HG02571 (cell line): ENCODE measurements around the gene LLGL2.
"Not testable (repeated sequence)": the region's sequence is repeated elsewhere in the genome, so short reads cannot be mapped to it uniquely, and the experiment has no call there.

ENCODE experiments used
- ATAC-seq: cut with Tn5 transposase; IDR thresholded peaks from one replicate; pipeline ENCODE4 v1.9.1; 2021; ENCODE audit warnings: mild to moderate bottlenecking, moderate library complexity; ENCODE audit not compliant: unreplicated experiment

The LLGL2 gene, protein sequence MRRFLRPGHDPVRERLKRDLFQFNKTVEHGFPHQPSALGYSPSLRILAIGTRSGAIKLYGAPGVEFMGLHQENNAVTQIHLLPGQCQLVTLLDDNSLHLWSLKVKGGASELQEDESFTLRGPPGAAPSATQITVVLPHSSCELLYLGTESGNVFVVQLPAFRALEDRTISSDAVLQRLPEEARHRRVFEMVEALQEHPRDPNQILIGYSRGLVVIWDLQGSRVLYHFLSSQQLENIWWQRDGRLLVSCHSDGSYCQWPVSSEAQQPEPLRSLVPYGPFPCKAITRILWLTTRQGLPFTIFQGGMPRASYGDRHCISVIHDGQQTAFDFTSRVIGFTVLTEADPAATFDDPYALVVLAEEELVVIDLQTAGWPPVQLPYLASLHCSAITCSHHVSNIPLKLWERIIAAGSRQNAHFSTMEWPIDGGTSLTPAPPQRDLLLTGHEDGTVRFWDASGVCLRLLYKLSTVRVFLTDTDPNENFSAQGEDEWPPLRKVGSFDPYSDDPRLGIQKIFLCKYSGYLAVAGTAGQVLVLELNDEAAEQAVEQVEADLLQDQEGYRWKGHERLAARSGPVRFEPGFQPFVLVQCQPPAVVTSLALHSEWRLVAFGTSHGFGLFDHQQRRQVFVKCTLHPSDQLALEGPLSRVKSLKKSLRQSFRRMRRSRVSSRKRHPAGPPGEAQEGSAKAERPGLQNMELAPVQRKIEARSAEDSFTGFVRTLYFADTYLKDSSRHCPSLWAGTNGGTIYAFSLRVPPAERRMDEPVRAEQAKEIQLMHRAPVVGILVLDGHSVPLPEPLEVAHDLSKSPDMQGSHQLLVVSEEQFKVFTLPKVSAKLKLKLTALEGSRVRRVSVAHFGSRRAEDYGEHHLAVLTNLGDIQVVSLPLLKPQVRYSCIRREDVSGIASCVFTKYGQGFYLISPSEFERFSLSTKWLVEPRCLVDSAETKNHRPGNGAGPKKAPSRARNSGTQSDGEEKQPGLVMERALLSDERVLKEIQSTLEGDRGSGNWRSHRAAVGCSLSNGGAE

DNA sequence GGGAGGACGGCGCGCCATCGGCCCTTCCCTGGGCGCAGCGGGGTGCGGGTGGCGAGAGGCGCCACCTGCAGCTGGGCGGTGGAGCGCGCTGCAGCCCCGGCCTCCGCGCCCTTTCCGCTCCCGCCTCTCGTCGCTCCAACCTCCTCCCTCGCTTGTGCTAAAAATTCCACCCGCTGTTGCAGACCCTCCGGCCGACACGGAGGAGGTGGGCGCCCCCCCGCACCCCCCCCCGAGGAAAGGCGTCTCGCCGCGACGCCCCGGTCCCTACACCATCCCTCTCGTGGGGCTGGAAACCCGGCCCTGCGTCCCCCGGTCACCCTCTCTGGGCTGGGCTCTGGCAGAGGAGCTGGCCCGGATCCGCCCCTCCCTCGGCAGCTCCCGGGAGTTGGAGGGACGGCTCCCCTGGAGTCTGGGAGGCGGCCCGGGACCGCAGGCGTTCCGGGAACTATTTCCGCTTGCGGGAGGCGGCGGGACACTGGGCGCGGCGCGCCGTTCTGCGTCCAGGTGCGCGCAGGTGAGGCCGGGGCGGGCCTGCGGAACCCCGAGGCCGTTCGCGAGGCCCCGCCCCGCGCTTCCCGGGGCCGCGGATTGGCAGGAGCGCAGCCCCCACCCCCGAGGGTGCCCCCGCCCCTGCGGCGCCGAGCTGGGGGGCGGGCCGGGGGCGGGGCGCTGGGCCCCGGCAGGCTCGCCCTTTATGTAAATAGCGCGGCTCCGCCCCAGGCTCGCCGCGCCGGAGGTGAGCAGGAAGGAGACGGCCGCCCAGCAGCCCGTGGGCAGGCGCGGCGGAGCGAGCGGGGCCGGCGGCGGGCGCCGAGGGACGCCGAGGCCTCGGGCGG, at the start of gene LLGL2:
LLGL2 (plus strand) TSS at position 728 of the 836 bp plus-strand sequence. CDS start 17,730 bp downstream, outside the sequence.
- ATAC-seq = peak; percentile 74

DNA sequence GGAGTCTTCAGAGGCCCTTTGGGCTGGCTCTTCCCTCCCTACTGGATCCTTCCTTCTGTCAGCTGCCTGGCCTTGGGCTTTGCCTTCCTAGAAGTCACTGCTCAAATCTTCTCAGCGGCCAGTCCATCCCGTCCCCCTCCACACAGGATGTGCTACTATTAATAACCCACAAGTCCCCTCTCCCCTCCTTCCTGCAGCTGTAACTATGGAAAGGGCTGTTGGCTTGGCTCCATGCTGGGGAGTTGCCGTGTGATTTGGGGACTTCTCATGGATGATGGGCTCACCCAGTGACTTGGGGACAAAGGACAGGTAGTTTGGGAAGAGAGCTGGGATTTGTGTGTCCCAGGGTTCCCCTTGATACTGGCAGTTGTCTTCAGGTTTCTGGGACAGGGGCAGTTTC, 49.6 kb upstream of the LLGL2 start:
- no peak for ATAC-seq

DNA sequence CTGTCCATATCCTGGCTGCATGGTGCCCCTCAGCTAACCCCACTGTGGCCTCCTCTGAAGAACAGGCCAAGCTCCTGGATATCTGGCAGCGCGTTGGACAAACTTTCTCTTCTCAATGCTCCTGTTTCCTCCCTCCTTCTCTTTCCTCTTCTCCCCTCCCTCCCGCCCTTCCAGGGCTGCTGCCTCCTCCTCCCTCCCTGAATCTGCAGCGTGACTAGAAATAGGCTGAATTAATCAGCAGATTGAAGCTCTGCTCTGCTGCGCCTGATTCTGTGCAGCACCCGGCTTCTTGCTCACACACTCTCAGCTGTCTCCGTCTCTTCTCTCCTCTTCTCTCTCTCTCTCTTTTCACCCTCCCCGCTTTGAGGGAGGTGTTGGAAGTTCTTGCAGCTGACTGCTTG, 49.2 kb upstream of the LLGL2 start:
- ATAC-seq = no peak

DNA sequence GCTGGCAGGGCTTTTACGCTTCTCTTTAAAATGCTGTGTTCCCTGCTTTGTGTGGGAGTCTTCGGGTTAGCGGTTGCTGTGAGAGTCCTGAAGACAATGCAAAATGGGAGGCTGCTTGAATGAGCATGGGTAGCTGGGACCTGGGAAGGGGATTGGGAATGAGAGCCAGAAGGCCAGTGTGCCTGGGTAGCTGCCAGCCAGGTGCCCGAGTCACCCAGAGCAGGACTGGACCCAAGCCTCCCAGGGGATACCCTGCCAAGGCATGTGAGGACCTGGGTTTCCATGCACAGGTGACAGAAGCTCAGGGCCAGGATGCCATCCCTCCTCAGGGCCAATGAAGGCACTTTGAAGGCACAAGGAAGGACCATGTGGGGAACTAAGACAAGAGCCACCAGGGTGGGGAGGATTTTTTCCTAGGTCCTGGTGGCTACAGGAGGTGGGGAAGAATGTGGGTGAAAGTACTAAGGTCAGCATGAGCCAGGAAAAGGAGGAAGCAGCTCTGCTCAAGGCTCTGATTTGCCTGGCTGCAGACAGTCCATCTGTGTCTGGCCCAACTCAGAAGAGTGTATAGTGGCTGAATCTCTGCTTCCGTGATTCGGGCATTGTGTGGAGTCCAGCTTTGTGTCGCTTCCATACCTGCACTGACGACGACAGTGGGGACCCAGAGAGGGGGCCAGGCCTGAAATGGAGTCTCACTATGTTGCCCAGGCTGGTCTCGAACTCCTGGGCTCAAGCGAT, 48.6 kb upstream of the LLGL2 start:
- no peak for ATAC-seq

DNA sequence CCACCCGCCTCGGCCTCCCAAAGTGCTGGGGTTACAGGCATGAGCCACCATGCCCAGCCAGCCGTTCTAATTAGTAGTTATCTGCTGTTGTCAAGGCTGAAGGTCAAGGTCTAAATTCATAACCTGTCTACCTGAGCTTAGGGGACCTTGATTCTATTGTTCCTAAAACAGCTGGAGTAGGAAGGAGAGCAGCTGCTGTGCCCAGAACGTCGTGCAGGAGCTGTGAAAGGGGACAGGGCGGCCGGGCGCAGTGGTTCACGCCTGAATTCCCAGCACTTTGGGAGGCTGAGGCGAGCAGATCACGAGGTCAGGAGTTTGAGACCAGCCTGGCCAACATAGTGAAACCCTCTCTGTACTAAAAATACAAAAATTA, 48.0 kb upstream of the LLGL2 start:
- ATAC-seq = not testable (repeated sequence)

DNA sequence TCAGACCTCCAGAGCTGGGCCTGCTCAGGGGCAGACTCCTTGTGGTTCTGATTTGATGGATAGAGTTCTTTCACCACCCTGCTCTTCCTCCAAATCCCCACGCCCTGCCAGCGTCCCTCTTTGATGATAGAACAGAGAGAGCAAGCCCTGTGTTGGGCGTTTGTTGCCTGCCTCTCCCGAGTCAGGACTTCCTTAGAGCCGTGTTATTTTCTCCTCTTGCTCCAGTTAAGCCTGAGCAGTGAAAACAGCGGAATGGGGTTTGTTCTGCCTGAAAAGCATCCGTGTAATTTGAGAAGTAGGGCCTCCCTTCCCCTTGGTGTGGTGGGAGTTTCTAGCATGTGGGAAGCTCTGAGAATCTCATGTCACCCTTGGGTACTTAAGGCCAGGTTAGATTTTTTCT, 47.0 kb upstream of the LLGL2 start:
- no peak for ATAC-seq

DNA sequence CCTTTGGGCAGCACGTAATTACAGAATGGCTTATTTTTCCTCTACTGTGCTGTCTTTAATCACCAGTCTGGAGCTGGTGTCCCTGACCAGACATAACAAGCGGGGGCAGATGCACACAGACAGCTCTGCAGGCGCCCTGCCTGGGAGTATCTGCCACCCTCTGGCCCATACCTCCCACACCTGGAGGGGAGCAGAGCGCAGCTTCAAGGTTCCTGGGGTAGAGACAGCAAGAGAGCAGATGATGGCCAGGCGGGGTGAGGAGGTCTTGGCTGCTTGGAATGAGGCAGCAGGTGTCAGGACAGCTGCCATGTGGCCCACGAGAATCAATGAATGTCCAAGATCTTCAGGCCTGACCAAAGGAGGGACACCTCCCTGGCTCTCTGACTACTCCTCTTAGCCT, 45.2 kb upstream of the LLGL2 start:
- ATAC-seq = no peak

DNA sequence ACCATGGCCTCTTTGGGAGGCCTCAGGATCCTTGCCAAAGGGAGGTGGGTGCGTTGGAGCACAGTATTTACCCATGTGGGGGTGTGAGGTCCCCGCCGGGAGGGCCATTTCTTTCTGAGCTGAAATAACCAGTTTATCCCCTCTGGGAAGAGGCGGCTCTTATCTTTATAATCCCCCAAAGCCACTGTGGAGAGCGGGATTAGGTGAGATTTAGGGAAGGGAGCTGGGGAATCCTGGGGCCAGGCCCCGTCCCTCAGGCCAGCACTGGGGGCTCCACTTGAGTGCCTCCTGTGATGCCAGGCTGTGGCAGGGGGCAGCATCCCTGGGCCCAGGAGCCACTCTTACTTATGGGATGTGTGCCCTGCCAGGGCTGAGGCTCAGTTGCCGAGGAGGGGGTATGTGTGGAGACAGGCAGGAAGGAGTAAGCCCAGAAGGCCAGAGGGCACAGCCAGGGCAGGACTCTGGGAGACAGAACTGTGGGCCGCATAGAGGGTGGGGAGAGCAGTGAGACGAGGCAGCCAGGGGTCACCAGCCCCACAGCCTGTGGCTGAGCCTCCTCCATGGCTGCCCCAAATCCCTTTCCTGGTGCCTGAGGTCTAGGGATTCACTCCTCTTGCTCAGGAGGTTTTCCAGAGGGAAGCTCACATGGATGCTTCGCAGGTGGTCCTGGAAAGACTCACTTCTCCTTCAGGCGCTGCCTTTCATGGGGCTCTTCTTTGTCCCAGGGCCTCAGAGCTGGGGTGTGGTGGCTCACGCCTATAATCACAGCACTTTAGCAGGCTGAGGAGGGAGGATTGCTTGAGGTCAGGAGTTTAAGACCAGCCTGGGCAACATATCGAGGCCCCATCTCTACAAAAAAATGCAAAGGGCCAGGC, 44.1 kb upstream of the LLGL2 start:
- no peak for ATAC-seq

DNA sequence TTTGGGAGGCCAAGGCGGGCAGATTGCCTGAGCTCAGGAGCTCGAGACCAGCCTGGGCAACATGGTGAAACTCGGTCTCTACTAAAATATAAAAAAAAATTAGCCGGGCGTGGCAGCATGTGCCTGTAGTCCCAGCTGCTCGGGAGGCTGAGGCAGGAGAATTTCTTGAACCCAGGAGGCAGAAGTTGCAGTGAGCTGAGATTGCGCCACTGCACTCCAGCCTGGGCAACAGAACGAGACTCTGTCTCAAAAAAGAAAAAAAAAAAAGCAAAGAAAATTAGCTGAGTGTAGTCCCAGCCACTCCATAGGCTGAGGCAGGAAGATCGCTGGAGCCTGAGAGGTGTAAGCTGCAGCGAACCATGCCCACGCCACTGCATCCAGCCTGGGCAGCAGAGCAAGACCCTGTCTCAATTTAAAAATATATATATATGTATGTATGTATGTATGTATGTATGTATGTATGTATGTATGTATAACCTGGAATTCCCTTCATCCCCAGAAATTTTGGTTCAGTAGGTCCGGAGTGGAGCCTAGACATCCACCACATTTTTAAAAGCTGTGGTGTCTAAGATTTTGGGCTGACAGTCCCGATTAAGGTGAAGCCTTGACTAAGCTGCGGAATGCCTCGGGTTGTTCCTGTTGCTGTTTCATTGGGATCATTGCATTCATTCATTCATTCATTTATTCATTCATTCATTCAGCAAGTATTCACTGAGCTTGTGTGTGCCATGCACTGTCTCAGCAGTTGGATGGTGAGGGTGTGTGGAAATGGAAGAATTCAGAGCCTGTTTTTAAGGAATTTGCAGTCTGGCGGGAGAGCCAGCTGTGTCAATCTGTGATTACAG, 43.2 kb upstream of the LLGL2 start:
- no peak for ATAC-seq

DNA sequence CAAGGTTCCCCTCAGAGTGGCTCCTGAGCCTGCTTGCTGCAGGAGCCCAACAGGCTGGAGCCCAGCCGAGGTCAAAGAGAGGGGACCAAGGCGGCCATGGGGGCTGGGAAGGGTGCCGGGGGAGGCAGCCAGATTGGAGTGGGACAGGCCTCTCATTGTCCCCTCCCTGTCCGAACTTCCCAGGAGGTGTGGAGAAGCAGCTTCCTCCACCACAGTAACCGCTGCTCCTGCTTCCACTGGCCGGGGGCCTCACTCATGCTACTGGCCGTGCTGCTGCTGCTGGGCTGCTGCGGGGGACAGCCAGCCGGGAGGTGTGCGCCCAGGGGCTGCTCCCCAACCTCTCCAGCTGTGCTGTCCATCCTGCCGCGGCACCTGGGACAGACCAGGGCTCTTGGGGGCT, 39.8 kb upstream of the LLGL2 start:
- ATAC-seq = no peak

DNA sequence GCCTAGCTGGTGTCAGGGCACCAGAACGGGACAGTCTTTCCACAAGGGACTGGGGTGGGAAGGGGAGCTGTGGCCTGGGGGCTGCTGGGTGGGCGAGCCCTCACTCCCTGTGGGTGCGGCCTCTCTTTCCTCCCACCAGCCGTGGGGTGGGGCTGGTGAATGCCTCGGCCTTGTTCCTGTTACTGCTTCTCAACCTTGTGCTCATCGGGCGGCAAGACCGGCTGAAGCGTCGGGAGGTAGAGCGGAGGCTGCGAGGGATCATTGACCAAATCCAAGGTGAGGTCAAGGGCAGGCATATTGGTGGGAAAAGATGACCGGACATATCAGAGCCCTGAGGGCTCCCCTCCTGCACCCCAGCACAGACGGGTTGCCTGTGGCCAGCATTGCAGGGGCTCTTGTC, 39.3 kb upstream of the LLGL2 start:
- no peak for ATAC-seq

DNA sequence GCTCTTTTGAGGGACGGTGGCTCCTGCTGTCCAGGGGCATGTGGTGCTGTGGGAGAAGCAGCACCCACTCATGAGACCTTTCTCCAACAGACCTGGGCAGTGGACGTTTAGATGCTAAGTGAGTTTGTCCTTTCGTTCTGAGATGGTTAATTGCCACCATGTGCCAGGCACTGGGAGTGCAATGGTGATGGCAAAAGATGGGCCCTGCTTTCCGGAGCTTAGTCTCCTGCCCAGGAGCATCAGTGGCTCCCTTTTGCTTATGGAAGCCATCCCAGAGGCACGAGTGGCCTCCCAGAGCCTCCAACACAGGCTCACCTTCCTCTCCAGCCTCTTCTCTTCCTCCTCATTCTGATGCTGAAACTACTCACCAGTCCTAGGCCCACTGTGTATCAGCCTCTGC, 38.5 kb upstream of the LLGL2 start:
- ATAC-seq = no peak

DNA sequence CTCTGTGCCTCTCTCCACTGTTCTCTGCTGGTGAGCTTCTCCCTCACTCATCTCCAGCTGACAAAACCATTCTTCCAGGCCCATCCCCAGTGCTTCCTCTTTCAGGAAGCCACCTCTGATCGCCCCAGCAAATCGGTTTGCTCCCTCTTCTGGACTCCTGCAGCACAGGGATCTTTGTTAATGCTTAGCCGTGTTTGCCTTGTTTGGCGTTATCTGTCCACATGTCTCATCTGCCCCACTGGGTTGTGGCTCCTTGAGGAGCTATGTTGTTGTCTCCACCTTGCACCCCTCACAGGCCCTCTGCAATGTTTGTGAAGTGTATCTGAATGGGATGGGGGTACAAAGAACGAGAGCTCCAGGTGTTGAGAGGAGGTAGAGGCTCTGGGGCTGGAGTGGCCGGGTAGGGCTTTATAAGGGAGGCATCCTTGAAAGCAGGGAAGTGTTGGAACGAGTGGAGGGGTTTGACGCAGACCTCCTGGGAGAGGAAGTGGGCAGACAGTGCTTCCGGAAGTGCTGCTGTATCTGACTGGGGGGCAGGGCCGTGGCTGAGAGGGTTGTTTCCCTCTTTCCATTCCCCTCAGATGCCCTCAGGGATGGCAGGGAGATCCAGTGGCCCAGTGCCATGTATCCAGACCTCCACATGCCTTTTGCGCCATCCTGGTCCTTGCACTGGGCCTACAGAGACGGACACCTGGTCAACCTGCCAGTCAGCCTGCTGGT, 38.0 kb upstream of the LLGL2 start:
- no peak for ATAC-seq

DNA sequence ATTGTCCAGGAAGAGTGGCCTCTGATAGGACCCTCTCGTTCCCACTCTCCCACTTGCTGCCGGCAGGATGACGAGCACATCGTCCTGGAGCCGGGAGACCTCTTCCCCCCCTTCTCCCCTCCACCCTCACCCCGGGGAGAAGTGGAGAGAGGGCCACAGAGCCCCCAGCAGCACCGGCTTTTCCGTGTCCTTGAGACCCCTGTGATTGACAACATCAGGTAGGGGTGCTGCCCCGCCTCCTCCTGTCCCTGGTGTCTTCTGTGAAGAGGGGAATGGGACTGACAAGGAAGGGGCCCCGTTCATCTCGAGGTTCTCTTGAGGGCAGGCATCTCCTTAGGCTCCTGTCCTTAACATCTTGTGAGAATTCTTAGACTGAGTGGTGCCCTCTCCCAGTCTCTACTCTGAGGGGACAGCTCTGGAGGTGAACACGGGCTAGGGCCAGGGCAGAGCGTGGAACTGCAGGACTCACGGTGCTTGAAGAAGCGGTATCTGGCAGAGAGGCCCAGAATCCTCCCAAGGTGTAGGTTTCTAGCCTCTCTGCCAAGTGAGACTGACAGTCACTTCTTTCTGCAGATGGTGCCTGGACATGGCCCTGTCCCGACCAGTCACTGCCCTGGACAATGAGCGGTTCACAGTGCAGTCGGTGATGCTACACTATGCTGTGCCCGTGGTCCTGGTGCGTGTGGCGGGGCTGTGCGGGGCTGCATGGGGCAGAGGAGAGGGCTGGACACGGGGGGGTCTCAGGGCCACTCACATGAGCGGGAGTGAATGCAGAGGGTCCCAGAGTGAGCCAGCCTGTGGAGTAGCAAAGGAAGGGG, 36.6 kb upstream of the LLGL2 start:
- no peak for ATAC-seq

DNA sequence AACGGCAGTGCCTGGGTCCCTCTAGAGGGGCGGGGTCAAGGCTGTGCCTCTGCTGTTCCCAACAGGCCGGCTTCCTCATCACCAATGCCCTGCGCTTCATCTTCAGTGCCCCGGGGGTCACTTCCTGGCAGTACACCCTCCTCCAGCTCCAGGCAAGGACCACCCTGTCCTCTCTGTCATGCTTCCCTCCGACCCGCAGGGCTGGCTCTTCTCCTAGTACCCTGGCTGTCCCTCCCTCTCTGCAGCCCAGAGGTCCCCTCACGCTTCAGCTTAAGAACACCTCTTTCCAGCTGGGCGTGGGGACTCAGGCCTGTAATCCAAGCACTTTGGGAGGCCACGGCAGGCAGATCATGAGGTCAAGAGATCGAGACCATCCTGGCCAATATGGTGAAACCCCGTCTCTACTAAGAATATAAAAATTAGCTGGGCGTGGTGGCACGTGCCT, 36.0 kb upstream of the LLGL2 start:
- no peak for ATAC-seq

DNA sequence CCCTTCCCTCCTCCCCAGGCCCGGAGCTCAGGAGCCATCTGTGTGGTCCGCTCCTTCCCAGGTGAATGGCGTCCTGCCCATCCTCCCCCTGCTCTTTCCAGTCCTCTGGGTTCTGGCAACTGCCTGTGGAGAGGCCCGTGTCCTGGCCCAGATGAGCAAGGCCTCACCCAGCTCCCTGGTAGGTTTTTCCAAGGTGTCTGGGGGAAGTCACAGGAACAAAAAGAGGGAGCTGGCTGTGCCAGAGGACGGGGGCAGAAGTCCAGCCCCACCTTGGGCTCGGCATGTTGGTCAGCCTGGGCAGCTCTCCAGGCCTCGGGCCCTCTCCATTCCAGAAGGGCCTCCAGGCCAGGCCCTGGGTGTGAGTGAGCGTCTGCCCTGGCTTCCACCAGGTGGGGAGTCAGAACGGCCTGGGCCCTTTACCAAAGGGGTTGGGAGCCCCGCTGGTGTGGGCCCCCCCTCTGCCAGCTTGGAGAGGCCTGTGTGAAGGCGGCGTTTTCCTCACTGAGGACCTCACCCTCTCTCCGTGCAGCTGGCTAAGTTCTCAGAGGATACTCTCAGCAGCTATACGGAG, 35.2 kb upstream of the LLGL2 start:
- no peak for ATAC-seq
